Right ventricle myocardium superior (tissue), 1 donor: ENCODE measurements around the gene NGDN. TPM values are rescaled to one million over a fixed set of nuclear protein-coding genes. Genes with fewer than 3 reads are reported as not detected.

ENCODE experiments used
- ATAC-seq: fragments of 200-7000 bp; cut with Tn5 transposase; one replicate; pipeline ENCODE4 v1.9.1; 2020; ENCODE audit warnings: mild to moderate bottlenecking; ENCODE audit not compliant: poor library complexity
- DNase-seq: peaks from one replicate; pipeline ENCODE4 v3.0.0-alpha.2; 2020
- intact Hi-C: fragments of 100-400 bp; cut with DNase I; formaldehyde crosslinking; loops from one replicate; pipeline ENCODE4 v1.11.2; 2022
- total RNA-seq: library from RNA; stranded (reverse); fragmentation: NEBNext Ultra II Directional; extraction: Animal tissue kit (Norgen Biotek cat#: 25700); gene quantifications from one replicate; pipeline ENCODE4 v1.2.1, GENCODE V29; 2021
- donor health status: DM: no; HTN: yes; CAD: no; lungs with severe emphysema.

NGDN gene
- total RNA-seq, 1 donor from 2014 or later: 17.0 TPM

DNA sequence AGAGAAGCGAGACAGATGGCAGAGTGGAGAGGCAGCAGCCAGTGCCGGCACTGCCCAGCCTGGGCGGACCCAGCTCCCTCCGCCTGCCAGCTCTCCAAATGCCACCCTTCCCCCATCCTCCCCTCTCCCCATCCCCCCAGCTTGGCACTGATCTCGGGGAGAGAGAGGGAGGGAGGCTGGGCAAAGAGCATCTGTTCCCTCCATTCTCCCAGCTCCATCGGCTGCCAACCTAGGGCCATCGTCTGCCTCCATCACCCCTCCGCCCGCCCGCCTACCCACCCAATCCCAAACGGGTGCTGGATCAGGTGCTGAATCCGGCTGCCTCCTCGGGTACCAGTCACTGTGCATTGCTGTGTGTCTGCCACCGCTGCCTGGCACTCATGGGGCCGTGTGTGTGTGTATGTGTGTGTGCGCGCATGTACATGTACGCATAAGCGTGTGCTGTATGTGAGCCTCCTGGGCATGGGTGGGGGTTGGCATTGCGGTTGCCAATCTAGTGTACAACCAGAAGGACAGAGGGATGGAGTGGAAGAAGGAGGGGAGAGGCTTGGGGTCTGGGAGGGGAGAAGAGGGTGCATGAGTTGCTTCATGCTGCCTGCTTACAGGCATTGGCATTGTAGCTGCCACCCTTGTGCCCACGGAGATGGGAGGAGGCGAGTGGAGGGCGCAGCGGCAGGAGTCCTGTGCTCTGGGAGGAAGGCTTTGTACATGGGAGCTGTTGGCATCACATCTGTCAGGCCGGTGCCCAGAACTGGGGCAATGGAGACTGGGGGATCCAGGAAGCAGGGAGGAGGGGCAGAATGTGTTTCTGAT is 43.7 kb downstream of the NGDN start:
- no peak for ATAC-seq
- no peak for DNase-seq
- intact Hi-C loops: no loop called here

DNA sequence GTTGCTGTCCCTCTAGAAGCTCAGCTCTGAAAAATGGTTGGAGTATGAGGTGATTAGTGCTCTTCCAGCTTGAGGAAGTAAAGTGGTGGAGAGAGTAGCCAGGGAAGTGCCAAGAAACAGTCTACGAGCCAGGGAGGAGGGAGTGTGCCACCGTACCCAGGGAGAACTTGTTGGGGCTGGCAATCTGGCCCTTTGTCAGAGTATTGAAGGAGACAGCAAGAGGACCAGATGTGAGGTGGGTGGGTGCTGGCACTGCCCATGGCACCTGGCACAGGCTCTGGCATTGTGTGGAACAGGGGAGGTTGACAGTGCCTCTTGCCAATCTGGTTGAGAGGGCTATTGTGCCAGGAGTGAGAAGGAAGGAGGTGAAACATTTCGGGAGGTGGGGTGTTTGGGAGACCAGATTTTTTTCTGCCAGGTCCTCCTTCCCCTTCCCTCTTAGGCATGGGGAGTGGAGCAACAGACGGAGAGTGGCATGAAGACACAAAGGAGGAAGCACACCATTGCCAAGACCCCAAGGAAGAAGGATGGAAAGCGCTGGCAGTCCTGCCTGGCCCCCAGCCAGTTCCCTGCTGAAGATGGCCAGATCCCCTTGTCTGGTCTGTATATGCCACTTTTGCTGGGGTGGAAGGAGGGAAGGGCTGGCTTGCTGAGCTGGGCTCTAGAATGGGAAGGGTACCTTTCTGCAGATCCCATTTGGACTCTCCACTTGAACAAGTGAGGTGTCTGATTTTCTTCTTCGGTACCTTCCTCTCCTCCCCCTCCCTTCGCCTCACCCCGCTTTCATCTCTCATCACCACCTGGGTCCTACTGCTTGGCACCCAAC is 44.5 kb downstream of the NGDN start:
- DNase-seq: no peak
- intact Hi-C loops: no loop called here
- ATAC-seq: no peak

DNA sequence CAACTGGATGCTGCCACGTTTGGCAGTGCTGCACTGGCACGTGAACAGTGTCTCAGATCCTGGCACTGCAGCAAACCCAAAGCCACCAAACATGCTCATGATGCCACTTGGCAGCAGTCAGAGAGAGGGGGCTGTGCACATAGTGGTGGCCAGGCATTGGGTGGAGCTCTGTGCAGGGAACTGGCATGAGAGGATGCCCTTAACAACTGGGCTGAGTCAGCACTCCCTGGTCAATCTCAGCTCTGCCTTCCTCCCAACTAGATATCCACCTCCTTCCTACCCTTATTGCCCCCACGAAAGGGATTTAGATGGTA is 45.1 kb downstream of the NGDN start:
- ATAC-seq (peak; percentile 27), DNase-seq (no peak)
- intact Hi-C loops: no loop called here

DNA sequence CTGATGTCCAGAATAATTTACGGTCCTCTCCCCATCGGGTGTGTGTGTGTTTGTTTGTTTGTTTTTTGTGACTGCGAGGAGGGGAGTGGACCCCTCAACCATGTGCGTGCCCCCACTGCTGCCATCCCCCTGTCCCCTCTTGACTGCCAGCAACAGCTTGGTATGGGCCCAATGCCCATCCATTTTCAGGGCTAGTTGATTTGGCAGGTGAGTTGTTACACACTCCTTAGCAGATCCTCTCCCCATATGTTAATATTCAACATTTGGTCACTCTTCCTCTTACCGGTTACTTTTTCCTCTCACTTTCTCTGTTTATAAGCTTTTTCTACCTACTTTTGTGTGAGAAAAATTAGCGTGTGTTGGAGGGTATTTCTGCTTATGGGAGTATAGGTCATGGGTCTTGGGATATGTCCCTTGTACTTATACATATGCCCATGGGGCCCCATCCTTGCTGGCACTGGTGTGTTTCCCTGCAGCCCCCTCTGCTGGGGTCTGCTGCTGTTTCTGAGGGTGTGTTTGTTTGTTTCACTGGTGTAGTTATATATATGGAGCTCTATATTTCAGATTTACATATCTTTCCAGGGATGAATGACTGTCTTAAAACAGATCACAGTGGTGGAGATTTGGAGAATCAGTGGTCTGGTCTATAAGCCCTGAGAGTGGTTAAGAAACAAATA is 48.3 kb downstream of the NGDN start:
- intact Hi-C loops: no loop called here
- DNase-seq: no peak

DNA sequence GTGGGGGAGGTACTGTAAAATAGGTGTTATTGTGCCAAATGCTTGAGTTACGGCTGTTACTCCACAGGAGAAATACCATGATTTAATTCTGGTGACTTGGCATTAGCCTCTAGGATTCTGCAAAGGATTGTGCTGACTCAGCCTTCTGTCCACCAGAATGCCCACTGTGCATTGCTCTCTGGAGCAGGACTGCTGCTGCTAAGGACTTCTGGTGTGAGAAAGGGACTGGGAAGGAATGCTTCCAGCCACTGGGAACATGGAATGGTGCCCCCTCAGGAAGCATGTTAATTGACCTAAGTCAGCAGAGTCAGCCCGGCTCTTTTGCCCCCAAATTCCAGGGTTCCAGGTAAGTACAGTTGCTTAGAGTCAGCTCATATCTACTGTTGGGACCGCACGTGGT is 49.2 kb downstream of the NGDN start:
- no peak for ATAC-seq
- no peak for DNase-seq
- intact Hi-C loops: no loop called here

More for the DNA sequence above, 48.3 kb downstream of the NGDN start:
- no peak for ATAC-seq

DNA sequence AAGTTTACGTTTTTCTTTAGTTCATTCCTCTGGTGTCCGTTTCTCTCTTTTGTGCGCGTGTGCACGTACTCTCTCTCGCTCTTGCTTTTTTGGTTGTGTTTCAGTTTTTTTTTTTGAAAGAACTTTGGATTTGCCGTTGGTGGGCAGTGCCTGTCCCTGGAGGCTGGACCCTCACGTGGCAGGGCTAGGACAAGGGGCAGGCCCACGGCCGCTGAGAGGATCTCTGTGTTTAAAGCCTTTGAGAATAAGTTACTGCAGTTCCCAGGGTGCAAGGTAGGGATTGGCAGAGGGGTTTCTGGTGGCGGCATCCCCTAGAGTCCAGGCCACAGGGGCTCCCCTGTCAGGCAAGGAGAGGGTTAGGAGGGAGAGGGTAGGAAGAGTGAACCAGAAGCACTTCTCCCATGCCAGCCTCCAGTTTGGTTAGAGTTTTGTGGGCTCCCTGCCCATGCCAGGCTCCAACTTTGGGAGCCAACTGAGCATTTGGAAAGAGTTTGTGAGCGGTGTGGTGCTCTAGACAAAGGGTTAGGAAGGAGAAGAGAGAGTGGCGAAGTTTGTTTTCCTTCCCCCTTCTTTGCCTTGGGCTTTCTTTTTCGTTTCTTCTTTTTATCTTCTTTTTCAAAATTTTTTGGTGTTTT is 51.5 kb downstream of the NGDN start:
- no peak for ATAC-seq
- intact Hi-C loops: no loop called here

DNA sequence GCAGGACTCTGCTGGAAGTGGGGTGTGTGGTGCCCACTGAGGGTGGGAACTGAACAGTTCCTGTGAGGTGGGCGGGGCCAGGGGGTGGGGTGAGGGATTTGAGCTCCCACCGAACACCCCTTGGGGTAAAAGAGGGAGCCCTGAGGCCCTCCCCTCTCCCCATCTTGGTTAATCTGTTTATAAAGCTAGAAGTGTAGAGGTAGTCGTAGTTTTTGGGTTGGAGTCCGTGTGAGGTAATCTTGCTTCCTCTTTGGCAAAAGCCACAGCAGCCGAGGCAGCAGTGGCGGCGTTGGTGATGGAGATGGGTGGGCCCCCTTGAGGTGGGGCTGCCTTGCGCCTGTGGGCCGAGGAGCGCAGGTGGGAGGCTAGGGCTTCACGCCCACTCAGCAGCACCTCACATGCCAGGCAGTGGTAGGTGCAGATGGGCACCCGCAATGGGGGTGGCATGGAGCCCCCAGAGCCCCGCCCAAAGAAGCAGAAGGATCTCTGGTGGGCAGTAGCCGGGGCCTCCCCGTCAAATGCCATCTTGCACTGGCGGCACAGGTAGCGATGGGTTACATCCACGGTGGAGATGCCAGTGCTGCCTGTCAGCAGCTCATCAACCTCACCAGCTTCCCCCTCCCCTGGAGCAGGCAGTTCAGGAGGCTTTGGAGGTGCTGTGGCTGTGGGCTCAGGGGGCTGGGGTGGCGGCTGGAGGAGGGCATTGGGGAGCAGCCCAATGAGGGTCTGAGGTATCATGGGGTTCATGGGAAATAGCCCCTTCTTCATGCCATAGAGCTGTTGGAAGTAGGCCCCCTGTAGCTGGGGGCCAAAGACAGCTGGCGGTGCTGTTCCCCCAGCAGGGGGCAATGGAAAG is 52.5 kb downstream of the NGDN start:
- DNase-seq (no peak), ATAC-seq (no peak)
- intact Hi-C loops: no loop called here

More for the DNA sequence above, 51.5 kb downstream of the NGDN start:
- DNase-seq: no peak

DNA sequence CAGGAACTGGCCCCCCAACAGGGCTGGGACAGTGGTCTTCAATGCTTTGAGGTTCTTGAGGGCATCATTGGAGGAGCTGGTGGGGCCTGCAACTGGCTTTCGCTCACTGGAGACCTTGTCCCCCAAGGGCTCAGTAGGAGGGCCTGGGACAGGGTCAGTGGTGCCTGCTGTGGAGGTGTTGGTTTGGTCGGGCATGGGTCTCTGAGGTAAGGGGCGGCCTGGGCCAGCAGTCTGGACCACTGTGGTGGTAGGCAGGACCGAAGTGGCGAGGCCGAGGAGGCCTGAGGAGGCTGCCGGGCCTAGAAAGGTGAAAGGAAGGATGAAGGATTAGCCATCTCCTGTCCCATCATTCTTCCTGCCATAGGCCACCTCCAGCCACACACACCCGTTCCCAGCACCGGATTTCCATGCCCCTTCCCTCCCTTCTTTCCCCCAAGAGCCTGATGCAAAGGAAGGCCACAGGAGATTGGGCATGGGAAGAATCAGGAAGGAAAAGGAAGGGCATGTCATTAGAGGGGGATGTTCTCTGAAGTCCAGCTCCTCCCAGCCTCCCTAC is 53.2 kb downstream of the NGDN start:
- DNase-seq: no peak
- intact Hi-C loops: no loop called here
- ATAC-seq: no peak

DNA sequence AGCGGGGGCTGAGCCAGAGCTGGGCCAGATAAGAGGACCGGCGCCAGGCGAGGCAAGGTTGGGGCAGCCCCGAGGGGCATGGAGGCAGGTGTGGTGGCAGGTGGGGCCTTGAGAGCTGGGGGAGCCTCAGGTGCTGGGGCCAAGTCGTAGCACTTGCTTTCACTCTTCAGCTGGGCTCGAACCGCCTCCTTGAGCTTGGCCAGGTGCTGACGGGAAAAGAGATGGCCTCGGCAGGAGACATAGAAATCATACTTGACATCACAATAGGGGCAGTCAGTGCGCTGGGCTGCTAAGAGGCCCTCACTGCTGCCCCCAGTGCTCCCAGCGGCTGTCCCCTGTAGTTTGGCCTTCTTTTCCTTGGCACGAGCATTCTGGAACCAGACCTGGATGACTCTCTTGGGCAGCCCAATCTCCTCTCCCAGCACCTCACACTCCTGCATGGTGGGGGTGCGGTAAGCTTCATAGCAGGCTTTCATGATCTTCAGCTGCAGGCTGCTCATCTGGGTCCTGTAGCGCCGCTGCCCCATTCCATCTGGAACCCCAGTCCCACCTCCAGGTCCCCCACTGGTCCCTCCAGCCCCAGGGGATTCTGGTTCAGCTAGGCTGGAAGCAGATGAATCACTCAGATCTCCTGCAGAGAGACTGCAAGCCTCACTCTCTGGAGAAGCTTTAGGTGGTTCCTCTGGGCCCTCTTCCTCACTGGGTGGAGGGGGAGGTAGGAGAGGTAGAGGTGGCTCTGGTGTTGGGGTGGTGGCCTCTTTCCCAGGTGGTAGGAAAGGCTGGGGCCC is 53.9 kb downstream of the NGDN start:
- DNase-seq: no peak
- intact Hi-C loops: no loop called here
- no peak for ATAC-seq

DNA sequence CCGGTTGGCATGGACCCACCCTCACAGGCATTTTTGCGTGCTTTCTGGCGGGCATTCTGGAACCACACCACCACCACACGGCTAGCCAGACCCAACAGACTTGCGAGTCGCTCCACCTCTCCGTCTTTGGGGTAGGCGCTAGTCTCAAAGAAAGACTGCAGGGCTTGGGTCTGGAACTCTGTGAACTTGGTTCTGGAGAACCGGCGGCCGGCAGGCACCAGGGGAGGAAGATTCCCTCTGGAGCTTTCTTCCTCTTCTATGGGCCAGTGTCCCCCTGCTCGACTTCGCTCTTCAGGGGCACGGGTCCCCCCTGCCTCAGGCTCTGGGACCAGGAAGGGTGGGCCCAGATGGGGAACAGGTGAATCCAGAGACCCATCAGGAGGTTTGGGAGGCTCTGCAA is 55.5 kb downstream of the NGDN start:
- DNase-seq (no peak), ATAC-seq (no peak)
- intact Hi-C loops: no loop called here

DNA sequence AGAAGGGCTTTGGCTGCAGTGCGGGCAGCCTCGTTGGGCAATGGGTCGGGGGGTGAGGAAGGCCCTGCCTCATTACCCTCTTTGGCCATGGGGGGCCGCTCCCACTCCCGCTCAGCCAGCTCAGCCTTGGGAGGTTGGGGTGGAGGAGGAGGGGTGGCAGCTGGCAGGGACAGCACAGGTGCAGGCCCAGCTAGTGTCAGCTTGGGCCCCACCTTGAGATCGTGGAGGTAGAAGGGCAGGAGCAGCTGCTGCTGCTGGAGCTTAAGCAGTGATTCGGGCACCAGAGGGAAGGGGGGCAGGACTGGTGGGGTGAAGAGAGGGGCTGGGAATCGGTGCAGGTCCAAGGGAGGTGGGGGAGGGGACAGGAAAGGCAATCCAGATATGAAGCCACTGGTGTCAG is 56.1 kb downstream of the NGDN start:
- DNase-seq (no peak), ATAC-seq (no peak)
- intact Hi-C loops: no loop called here

Other genes with a start within 250 kb of the NGDN start
- gene RNF212B, start 231.8 kb upstream of the NGDN start, total RNA-seq: not detected
- 6.5 TPM for gene HOMEZ, start 183.6 kb upstream of the NGDN start, total RNA-seq
- 6.7 TPM for gene PPP1R3E, start 166.8 kb upstream of the NGDN start, total RNA-seq
- gene BCL2L2, start 162.9 kb upstream of the NGDN start, total RNA-seq: 37.3 TPM
- 67.7 TPM for gene PABPN1, start 148.2 kb upstream of the NGDN start, total RNA-seq
- gene SLC22A17, start 116.8 kb upstream of the NGDN start, total RNA-seq: 10.3 TPM
- gene EFS, start 104.5 kb upstream of the NGDN start, total RNA-seq: 3.2 TPM
- not detected for gene IL25, start 96.9 kb upstream of the NGDN start, total RNA-seq
- 0.27 TPM for gene CMTM5, start 92.7 kb upstream of the NGDN start, total RNA-seq
- 4,934 TPM for gene MYH6, start 61.4 kb upstream of the NGDN start, total RNA-seq
- 11,793 TPM for gene MYH7, start 34.0 kb upstream of the NGDN start, total RNA-seq
- 0.97 TPM for gene ZFHX2, start 82.1 kb downstream of the NGDN start, total RNA-seq
- gene THTPA, start 86.6 kb downstream of the NGDN start, total RNA-seq: 15.4 TPM
- gene AP1G2, start 98.1 kb downstream of the NGDN start, total RNA-seq: 10.7 TPM
- gene JPH4, start 109.1 kb downstream of the NGDN start, total RNA-seq: 0.13 TPM
- not detected for gene DHRS2, start 166.7 kb downstream of the NGDN start, total RNA-seq